GM21367 (cell line): ENCODE results near the gene BAG3.
"Not testable (repeated sequence)": the region's sequence is repeated elsewhere in the genome, so short reads cannot be mapped to it uniquely, and the experiment has no call there.

Experiments
- ATAC-seq: cut with Tn5 transposase; IDR thresholded peaks from one replicate; pipeline ENCODE4 v1.9.1; 2021; ENCODE audit not compliant: unreplicated experiment

Gene BAG3

DNA sequence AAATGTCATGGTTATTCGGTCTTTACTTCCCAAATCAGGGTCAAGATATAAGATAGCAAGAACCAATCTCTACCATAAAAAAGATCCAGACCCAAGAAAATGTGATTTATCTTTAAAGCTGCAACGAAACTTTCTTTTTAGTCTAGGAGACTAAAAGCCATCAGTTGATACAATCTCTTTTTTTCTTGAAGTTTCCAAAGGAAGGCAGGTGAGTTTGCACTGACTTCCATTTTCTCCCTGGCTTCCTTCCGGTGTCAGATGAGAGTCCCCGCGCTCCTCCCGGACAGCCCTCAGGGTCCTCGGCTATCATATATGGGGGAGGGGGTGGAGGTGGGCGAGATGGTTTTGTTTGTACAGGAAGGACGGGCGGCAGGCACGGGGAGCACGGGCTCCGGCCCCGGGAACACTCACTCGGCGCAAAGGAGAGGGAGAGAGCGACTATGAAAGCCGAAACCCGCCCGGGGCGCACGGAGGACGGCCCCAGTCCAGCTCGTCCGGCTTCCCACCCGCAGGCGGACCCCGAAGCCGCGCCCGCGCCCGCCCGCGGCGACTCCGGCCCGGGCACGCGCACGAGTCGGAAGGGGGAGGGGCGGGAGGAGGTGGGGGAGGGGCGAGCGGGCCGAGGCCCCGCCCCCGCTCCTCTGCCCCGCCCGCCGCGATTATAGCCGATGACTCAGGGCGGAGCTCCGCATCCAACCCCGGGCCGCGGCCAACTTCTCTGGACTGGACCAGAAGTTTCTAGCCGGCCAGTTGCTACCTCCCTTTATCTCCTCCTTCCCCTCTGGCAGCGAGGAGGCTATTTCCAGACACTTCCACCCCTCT, at the start of gene BAG3:
BAG3 (plus strand) TSS at position 689 of the 822 bp plus-strand sequence. CDS start 296 bp downstream, outside the sequence.
- ATAC-seq: peak; percentile 52

DNA sequence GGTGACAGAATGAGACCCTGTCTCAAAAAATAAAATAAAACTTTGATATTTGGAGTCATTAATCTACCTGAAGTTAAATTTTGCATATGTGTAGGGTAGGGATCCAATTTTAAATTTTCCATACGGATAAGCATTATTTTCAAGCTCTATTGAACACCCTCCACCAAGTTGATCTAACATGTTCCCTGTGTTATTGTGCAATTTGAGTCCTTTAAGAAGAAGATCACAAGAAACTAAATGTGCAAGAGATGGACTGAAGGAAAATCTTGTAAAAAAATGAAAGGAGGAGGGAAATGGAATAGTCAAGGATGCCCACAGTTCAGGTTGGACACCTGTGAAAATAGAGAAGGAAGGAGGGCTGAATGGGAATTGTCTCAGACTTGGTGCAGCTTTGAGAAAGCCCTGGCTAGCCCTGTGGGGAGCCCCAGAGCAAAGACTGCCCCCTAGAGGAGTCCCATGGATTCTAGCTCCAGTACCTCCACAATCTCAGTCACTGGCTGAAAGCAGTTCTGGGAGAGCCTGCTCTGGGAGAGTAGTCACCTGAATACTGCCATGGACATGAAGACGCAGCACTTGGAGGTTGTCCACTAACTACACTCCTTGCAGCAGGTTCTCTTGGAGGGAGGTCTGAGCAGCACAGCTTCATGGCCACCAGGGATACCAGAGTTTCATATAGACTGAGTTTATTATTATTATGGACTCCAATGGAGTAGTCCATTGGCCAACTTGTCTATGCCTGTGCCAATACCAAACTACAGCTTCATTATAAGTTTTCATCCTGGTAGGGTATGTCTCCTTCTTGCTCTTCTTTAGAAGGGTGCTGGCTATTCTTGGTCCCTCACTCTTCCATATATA, 48.7 kb upstream of the BAG3 start:
- ATAC-seq: no peak

DNA sequence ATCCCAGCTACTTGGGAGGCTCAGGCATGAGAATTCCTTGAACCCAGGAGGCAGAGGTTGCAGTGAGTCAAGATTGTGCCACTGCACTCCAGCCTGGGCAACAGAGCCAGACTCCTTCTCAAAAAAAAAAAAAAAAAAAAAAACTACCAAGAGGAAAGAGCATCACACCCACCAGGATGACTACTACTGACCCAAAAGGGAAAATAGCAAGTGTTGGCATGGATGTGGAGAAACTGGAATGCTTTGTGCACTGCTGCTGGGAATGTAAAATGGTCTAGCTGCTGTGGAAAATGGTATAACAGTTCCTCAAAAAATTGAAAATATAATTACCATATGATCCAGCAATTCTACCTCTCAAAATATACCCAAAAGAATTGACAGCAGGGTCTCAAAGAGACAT, 46.7 kb upstream of the BAG3 start:
- no peak for ATAC-seq

DNA sequence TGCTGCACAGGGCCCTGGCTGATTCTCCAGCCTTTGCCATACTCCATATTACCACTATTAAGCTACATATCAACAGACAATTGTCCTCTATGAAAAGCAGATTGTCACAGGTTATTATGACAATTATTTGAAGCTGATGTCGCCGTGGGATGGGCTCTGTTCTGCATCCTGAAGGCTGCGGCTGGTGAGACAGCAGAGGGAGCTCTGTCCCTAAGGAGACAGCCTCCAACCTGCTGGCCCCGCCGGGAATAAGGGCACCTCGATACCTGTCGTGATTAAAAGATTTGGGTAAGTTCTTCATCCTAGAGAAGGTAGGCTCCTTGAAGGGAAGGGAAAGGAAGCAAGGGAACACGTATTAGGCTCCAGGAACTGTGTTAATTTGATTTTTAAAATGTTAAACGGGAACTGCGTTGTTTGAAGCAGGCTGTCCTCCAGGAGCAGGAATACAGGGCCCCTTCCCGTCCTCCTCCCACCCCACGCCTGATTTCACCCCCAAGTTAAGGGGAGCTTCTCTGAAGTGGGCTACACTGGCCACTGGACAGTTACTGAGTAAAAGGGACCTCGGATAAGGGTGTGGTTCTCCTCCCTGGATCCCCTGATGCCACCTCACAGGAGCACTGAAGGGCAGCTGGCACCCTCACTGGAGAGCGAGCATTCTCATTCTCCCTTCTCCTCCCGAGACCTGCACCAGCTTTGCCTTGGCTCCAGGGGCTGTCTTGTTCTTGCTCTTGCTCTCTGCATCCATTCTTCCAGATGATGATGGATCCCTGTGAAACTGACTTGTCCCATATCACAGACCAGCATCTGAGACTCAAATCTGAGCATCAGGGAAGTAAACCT, 42.6 kb upstream of the BAG3 start:
- no peak for ATAC-seq

DNA sequence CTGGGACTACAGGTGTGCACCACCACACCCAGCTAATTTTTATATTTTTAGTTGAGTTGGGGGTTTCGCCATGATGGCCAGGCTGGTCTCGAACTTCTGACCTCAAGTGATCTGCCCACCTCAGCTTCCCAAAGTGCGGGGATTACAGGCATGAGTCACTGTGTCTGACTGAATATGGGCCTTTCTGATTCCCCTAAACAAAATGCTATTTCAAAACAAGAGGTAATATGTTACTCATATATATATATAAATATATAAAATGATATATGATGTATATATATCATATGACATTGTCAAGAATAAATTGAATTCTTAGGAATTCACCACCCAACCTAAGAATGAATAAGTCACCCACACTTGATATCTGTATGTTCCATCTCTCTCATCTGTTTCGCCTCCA, 41.7 kb upstream of the BAG3 start:
- no peak for ATAC-seq

DNA sequence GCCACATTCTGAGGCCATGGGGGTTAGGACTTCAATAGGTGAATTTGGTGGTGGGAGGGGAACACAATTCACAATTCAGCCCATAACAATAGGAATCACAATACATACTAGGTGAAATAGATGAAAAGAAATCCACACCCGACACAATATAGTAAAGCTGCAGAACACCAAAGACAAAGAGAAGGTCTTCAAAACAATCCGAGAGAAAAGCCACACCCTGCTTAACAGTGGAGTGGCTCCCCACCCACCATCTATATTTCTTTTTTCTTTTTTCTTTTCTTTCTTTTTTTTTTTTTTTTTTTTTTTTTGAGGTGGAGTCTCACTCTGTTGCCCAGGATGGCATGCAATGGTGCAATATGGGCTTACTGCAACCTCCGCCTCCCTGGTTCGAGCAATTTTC, 39.7 kb upstream of the BAG3 start:
- ATAC-seq: no peak

DNA sequence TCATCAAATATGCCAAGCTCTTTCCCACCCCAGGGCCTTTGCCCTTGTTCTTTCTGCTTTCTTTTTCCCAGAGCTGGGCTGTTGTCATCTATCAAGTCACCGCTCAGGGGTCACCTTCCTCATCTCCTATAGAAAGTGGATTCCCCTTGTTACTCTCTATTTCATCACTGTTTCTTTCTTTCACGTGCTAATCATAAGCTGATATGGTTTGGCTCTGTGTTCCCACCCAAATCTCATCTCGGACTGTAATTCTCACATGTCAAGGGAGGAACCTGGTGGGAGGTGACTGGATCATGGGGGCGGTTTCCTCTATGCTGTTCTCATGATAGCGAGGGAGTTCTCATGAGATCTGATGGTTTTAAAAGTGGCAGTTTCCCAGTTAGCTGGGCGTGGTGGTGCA, 37.4 kb upstream of the BAG3 start:
- ATAC-seq: no peak

DNA sequence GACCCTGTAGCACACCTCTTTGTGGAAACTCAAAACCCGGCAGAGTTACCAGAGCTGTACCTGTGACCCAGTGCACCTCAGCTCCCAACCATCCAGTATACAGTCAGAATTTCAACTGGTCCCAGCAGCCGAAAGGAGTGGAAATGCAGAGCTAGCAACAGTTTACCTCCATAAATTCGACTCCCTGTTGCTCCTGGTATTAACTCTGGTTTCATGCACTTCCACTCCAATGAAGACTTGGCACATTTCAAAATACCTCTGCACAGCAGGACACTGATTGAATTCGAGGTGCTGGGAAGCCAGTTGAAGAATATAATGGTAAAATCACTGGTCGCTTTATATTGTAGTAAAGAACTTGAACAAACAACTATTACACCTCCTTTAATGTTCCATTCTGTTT, 36.5 kb upstream of the BAG3 start:
- ATAC-seq: no peak

DNA sequence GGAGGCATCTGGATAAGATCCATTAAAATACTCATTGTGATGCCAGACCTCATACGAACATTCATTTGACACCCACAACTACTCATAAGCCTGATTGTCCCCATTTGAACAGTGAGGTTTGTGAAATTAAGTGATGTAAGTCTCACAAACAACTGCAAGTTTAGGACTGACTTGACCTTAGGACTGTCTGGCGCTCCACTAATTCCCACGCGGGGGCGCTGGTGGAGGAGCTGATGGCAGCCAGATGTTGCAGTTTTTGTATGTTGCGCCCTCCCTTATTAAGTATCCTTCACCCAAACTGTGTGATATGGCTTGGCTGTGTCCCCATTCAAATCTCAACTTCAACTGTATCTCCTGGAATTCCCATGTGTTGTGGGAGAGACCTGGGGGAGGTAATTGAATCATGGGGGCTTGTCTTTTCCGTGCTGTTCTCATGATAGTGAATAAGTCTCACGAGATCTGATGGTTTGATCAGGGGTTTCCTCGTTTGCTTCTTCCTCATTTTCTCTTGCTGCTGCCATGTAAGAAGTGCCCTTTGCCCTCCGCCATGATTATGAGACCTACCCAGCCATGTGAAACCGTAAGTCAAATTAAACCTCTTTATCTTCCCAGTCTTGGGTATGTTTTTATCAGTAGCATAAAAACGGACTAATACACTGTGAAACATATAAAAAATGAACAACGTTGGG, 34.2 kb upstream of the BAG3 start:
- no peak for ATAC-seq

DNA sequence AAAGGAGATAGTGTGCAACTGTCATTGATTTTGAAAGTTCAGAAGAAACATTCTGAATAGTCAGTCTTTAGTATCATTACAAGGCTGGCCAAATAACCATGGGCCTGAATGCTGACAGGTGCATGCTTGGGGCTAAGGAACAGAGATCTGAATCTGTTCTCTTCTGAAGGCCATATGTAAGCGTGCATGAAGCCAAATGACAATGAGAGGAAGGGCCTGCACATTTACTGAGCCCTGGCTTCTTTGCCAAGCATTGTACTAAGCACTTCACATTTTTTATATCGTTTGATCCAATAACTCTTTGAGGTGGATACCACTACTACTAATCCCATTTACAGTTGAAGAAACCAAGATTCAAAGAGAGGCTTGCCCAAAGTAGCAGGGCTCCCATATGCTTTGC, 32.0 kb upstream of the BAG3 start:
- no peak for ATAC-seq

DNA sequence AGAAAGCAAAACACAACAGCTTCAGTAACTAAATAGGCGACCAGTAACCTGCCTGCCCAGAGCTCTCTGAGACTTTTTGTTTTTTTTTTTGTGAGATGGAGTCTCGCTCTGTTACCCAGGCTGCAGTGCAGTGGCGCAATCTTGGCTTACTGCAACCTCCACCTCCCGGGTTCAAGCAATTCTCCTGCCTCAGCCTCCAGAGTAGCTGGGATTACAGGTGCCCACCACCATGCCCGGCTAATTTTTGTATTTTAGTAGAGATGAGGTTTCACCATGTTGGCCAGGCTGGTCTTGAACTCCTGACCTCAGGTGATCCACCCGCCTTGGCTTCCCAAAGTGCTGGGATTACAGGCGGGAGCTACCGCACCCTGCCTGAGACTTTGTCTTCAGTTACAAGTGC, 31.4 kb upstream of the BAG3 start:
- not testable (repeated sequence) for ATAC-seq

DNA sequence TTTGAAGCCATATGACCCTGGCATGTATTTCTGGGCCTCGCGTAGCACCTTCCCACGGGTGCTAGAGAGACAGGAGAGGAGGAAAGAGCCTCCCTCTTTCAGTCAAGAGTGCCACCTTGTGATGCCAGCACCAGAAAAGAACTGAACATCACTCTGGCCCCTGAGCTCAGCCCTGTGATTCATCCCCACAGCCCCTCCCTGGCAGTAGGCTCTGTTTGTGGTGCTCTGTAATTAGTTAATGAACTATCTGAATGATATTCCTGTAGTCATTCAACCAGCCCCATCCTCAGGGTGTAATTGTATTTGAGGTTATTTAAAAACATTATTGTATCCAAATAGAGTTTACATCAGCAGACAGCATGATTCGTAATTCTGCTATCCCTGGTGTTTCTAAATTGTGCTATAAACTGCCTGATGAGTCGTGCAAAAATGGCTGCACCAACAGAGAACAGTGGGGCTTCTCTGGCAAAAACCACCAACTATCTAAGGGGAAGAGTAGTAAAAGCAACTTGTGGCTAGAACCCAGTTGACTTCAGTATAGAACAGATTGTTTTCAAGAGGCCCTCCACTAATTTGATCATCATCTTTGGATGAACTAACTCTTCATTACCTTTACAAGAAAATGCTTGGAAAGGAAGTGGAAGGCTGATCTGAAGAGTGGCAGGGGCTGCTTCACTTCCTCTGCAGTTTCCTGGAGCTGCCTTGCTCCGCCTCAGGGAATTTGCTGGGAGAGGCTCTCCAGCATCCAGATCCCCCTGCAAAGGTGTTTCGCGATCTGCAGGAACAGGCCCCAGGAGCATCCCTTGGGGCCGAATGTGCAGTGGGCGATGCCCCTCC, 30.7 kb upstream of the BAG3 start:
- no peak for ATAC-seq

DNA sequence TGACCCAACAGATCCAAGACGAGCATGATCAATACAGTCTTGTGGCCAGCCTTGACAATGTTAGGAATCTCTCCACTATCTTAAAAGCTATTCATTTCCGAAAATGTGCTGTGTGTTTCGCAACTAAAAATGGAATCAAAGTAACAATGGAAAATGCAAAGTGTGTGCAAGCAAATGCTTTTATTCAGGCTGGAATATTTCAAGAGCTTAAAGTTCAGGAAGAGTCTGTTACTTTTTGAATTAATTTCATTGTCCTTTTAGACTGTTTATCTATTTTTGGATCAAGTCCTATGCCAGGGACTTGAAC, 30.1 kb upstream of the BAG3 start:
- ATAC-seq: no peak

DNA sequence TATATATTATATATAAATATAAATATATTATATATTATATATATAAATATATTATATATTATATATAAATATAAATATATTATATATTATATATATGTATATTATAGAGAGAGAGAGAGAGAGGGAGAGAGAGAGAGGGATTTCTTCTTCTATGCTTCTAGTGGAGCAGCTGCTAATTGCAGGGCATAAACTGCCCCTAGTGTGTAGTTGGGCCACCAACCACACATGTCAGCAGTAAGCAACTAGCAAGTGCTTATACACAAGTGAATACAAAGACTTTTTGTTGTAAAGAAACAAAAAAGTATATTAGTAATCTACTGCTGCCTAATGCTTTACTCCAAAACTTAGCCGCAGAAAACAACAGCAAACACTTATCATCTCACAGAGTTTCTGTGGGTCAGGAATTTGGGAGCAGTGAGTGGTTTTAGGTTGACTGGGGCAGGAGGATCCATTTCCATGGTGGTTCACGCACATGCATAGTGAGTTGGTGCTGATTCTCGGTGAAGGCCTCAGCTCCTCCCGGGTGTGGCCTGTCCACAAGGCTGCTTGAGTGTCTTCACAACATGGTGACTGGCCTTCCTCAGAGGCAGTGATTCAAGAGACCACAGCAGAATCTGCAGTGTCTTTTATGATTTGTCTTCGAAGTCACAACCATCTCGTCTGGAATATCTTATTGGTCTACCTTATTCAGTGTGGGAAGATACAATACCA, 25.5 kb upstream of the BAG3 start:
- ATAC-seq: no peak

DNA sequence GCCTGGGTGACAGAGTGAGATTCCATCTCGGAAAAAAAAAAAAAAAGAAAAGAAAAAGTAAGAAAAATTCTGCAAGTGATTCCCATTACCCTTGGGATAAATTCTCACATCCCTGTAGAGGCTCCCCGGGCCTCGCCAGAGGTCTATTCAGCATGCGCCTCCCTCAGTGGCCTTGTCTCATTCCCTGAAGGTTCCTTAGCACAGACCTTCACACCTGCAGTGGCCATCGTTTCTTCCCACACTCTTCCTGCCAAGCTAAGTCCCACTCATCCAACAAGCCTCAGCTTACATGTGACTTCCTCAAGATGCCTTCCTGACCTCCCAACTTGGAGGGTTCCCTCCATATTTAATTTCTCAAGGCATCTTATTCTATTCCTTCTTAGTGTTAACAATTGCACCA, 20.9 kb upstream of the BAG3 start:
- ATAC-seq: no peak

DNA sequence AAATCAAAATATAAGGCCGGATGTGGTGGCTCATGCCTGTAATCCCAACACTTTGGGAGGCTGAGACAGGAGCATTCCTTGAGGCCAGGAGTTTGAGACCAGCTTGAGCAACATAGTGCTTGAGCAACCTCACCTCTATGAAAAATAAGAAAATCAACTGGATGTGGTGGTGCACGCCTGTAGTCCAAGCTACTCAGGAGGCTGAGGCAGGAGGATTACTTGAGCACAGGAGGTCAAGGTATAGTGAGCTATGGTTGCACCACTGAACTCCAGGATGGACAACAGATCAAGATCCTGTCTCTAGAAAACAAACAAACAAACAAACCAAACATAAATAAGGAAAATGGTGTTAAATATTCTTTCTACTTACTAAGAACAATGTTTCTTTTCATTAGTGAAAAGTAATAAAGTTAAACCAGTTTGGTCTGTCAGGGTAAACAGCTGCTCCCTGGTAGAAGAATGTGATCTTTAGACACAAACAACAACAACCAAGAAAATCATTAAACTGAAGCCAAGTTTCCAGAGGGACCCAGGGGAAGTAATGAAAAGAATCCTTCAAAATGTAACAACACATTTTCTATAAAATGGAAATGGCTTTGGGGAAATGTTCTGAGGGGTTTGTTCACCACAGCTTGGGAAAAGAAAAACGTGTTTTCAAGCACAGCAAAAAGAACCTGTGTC, 17.5 kb upstream of the BAG3 start:
- no peak for ATAC-seq

DNA sequence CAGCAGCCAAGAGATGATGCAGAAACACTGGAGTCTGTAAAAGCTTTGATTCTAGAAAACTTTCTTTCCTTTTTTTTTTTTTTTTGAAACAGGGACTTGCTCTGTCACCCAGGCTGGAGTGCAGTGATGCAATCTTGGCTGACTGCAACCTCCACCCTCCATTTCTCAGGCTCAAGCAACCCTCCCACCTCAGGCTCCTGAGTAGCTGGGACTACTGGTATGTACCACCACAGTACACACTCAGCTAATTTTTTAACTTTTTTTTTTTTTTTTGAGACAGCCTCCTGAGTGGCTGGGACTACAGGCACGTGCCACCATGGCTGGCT, 17.0 kb upstream of the BAG3 start:
- ATAC-seq: no peak

DNA sequence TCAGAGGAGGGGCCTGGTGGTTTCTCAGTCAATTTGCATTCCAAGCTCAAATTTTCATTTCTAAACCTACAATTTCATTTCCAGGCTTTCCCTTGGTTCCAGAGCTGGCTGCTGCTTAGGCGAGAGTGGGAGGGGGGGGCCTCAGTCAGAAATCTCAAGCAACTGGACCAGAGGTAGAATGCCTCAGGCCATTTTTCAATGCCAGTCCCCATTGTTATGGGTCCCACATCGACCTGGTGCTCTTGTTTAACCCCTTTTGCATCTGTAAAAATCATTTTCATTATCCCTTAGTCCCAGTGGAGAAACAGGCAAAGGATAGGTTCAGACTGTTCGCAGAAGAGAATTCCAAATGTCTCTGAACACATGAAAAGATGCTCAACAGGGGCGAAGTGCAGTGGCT, 13.5 kb upstream of the BAG3 start:
- ATAC-seq: no peak

DNA sequence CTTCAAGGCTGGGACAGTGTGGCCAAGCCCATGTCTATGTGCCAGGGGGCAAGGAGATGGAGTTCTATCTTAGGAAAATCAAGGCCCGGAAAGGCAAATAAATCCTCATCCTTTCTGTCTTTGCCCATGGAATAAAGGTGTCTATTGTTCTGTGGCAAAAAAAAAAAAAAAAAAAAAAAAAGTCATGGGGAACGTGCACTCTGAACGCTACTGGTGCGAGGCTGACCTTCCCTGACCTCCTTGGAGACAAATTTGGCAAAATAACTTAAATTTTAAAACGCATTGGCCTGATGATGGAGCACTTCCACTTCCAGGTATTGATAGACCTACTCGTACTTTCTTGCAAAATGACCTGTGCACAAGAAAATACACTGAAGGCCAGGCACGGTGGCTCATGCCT, 12.2 kb upstream of the BAG3 start:
- ATAC-seq: no peak
